HG02798 (cell line): Measurements from ENCODE around the gene NPAS1.
"Not testable (repeated sequence)": the region's sequence is repeated elsewhere in the genome, so short reads cannot be mapped to it uniquely, and the experiment has no call there.

ENCODE experiments used
- ATAC-seq: cut with Tn5 transposase; IDR thresholded peaks from one replicate; pipeline ENCODE4 v1.9.1; 2021; ENCODE audit warnings: mild to moderate bottlenecking; ENCODE audit not compliant: unreplicated experiment, poor library complexity

NPAS1 gene

DNA sequence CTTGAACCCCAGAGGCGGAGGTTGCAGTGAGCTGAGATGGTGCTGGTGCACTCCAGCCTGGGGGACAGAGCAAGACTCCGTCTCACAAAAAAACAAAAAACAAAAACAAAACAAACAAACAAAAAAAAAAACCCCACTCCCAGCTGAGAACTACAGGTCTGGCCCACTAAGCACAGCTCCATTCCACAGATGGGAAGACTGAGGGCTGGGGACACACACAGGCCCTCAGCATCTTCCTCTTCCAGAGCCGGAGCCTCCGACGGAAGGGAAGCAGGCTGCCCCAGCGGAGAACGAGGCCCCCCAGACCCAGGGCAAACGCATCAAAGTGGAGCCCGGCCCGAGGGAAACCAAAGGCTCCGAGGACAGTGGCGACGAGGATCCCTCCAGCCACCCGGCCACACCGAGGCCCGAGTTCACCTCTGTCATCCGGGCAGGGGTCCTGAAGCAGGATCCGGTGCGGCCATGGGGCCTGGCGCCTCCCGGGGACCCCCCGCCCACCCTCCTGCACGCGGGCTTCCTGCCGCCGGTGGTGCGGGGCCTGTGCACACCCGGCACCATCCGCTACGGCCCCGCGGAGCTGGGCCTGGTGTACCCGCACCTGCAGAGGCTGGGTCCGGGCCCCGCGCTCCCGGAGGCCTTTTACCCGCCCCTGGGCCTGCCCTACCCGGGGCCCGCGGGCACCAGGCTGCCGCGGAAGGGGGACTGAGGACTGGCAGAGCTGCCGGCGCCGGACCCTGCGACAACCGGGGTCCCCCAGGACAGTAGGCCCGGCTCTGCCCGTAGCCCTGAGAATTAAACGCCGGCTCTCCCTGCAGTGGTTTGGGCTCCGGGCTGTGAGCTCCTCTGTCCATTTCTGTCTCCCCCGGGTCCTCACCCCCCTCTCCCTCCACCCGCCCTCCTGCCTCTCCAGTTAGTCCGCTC lies 25.6 kb downstream of the NPAS1 start:
- no peak for ATAC-seq

DNA sequence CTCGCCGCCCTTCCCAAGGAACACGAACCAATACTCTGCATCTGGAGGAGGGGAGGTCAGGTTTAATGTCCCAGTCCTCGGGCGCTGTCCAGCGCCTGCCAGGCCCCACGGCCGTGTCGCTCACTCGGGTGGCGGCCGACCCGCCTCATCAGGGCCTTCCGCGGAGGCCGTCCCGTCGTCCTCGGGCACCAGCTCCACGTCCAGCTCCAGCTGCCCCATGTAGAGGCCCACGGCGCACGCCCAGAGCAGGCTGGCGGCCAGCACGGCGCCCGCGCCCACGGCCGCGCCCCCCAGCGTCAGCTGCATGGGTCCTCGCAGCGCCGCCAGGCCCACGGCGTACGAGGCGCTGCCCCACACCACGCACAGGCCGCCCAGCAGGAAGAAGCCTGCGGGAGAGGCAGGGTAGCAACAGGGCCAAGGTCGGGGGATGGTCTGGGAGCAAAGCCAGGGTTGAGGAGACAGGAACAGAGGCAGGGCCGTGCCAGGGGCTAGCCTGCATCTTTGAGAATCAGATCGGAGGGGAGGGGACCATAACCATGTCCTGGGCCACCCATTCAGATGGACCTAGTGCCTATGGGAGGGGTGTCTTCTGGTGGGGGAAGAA lies 26.3 kb downstream of the NPAS1 start:
- no peak for ATAC-seq

DNA sequence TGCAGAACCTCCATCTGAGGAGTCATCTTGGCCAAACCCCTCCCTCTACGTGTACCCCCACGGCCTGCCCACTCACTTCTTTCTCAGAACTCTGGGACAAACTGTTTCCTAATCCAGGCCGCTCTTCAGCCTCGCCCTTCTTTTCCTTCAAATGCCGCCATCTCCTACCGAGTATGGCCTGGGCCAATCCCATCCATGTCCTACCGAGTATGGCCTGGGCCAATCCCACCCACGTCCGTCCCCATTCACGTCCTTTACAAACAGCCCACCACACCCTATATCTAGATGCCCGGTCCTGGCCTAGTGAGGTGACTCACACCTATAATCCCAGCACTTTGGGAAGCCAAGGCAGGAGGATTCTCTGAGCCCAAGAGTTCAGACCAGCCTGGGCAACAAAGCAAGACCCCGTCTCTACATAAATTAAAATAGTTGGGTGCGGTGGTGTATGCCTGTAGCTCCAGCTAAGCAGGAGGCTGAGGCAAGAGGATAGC lies 27.7 kb downstream of the NPAS1 start:
- ATAC-seq = no peak

DNA sequence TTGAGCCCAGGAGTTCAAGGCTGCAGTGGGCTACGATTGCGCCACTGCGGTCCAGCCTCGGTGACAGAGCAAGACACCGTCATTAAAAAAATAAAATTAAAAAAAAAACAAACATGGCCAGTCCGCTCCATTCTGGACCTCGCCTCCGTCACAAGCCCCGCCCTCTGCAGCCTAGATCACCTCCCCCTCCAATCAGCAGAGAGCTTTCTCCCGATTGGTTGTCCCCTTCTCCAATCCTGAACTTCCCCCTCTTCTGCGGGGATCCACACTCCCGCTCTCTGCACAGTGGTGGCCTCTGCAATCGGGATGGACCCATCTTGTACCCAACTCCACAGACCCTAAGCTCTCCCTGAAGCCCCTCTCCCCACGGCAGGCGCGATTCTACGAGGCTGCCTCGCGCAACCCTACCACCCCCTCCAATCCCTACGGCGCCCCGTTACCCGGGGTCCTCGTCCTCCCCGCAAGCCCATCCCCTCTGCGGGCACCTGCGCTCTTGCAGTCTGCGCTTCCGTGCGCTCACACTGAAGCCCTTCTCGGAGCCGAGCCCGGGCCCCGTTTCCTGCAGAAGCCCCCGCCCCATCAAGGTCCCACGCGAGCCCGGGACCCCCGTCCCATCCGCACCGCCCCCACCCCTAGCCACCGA lies 28.2 kb downstream of the NPAS1 start:
- ATAC-seq = peak; percentile 45

DNA sequence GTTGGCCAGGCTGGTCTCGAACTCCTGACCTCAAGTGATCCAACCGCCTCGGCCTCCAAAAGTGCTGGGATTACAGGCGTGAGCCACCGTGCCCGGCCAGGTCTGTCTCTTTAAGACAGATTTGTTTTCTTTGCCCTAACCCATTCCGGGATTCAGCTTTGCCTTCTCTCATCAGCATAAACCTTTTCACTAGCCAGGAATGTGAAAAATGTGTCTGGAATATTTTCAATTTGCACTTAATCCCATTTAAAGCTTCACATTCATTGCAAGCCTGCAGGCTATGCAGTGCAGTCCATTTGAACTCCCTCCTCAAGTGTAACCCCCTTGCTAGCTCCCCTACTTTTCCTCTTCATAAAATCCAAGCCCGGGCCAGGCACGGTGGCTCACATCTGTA lies 29.7 kb downstream of the NPAS1 start:
- ATAC-seq = no peak

DNA sequence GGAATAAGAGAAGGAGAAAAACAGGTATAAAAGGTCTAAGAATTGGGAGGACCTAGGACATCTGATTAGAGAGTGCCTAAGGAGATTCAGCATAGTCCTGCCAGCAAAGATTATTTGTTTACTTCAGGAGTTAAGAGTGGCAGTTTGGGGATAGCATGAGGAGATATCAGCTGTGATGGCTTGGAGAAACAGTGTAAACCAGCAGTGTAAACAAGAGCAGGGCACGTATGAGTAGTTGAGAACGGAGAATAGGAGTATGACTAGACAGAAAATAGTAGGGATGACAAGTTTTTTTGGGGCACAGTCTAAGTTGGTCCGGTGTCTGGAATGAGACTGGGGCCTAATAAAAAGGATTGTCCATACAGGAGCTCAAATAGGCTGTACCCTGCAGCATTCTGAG lies 30.9 kb downstream of the NPAS1 start:
- ATAC-seq = not testable (repeated sequence)

DNA sequence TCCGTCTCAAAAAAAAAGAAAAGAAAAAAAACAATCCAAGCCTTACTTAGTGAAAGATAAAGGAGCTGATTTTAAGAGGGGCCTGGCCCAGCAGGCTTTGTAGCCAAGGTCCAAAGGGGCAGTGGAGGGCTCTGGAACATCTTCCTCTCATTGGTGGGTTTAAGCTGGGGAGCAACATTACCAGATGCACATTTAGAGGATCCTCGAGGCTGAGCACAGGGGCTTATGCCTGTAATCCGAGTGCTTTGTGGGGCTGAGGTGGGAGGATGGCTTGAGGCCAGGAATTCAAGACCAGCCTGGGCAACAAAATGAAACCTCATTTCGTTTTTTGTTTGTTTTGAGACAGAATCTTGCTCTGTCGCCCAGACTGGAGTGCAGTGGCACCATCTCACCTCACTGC lies 36.8 kb downstream of the NPAS1 start:
- no peak for ATAC-seq

DNA sequence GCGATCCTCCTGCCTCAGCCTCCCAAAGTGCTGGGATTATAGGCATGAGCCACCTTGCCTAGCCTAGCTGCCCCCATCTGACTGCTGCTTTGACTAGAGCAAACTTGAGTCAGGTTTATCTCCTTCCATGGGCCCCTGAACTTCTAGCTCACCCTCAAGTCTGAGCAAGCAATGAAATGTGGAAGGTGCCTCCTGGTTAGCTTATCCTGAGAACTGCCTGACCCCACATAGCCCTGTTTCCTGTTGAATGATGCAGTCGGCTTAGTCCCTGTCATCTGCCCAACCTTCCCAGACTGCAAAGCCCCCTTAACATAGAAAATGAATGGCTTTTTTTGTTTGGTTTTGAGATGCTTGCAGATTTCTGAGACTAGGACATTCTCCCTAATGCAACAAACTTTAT lies 37.7 kb downstream of the NPAS1 start:
- no peak for ATAC-seq

DNA sequence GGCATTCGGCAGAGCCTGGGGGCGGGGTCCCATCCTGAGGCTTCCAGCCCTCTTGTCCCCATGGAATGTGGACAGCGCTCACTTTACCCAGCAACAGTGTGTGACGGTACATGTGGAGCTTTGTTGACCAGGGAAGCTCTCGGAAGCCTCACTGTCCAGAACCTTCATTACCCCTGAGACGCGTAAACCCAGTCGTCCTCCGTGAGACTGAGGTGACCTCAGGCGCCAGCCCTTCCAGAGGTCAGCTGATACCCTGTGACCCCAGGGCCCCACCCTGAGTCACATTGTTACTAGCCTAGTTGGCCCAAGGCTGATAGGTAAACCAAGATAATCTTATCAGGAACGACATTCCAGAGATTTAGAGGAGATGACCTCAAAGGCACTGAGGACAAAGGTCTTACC lies 39.0 kb downstream of the NPAS1 start:
- ATAC-seq = no peak

DNA sequence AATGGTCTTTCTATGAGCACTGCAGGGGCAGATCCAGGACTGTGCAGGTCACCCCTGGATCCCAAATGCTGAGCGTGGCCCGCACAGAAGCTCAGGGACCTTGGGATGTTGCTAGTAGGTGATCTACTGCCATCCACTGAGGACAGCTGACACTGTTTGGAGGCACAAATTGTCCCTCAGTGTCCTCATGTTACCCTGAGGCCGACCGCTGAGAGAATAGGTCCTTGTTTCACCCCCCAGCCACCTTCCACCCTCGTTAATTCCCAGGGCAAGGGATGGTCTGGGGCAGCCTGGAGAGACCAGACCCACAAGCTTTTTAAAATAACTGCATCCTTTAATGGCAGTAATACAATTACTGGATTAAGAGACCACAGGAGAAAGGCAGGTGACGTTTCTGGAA lies 44.2 kb downstream of the NPAS1 start:
- ATAC-seq = no peak

DNA sequence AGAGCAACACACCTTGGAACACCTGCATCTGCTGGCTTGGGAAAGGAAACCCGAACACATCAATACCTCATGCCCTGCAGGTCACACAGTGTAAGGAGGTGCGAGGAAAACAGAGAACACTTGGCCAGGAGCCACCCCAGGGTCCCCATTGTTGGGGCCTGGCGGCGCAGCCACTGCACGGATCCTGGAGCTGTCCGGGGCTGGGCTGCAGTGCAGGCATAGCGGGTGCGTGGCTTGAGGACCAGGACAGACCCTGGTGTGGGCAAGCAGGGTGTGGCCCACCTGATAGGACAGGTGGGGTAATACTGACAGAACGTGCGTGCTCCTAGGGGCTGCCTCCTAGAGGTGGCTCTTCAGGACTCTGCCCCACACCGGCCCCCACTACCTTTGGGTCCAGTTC lies 45.6 kb downstream of the NPAS1 start:
- ATAC-seq = no peak

DNA sequence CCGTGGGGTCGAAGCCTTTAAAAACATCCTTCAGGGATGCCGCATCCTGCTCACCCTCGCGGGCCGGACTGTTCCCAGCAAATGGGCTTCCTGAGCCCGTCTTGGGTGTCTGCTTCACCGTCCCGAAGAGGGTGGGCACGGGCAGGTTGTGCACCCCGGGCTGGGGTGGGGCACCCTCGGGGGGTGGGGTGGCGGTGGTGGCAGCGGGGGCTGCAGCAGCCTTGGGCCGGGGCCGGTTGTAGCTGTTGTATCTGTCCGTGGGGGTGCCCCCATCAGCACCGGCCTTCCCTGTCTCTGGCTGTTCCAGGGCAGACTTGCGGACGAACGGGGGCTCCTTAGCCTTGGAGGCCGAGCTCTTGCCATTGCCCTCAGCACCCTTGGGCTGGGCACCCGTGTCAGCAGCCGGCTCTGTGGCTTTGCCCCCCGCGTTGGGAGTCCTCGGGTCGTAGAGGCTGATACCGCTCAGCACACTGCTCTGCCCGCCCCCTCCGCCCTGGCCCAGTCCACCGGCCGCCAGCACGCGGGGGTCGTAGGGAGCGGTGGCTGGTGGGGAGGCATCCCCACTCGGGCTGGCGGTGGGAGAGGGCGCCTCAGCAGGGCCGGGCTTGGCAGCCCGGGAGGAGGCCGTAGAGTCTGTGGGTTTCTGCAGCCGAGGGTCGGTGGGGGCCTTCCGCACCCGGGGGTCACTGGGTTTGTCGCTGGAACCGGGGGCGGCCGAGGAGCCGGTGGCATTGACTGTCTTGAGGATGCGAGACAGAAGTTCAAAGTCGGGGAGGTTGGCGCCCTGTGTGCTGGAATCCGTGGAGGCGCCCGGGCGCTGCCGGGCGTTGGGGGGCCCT lies 47.0 kb downstream of the NPAS1 start:
- no peak for ATAC-seq

DNA sequence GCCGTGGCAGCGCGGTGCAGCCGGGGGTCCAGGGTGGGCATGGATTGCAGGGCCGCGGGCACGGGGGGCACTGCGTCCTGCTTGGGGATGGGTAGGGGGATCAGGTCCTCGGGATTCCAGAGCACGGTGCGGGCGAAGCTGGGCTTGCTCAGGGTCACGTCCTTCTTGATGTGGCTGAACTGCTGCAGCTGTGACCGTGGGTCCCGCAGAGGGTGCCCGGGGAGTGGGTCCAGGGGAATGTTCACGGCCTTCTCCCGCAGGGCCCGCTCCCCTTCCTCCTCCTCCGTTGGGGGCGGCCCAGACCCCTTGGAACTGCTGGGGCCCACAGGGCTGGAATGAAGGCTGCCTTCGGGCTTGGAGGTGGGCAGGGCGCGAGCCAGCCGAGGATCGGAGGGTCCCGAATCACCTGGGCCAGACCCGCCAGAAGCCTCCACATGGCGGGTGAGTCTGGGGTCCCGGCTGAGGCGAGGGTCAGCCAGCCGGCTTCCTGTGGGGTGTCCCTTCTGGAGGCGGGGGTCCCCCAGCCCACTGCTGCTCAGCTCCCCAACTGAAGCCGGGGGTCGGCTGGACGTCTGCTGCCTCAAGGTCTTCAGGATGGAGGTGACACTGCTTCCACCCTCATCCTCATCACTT lies 47.7 kb downstream of the NPAS1 start:
- no peak for ATAC-seq

DNA sequence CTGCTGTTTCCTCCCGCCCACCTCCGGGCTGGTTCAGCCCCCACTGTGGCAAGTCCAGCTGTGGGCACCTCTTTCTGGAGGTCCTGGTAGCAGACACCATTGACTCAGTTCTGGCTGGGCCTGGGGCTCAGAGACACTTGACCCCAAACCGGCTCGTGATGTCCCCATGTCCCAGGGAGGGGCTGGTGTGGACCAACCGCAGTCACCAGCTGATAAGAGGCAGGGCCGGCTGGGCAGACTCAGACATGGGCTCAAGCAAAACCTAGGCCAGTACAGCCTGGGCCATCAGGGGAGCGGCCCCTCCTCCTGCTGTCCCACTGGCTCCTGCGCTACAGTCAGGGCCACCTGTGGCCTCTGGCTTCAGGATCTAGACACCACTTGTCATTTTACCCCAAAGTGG lies 48.6 kb downstream of the NPAS1 start:
- no peak for ATAC-seq

DNA sequence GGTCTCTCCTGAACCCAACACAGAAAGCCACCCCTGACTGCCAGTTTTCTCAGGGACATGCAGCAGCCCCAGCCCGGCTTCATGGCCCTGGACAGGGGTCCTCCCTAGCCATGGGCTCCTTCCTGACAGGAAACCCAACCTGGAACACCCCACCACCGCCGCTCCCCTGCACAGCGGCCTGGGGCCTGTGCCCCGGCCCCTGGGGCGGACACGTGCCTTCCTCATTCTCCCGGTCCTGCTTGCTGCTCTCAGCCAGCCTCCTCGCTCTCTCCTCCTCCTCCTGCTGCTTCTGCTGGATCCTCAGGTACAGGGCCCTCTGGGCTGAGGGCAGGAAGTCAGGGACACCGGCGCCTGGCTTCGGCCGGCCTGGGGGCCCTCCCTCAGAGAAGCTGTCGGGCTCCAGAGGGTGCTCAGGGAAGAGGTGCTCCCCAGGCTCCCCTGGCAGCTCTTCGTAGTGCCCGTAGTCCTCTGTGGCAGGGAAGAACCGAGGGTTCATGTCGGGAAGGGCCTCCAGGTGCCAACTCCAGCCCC lies 49.3 kb downstream of the NPAS1 start:
- no peak for ATAC-seq

DNA sequence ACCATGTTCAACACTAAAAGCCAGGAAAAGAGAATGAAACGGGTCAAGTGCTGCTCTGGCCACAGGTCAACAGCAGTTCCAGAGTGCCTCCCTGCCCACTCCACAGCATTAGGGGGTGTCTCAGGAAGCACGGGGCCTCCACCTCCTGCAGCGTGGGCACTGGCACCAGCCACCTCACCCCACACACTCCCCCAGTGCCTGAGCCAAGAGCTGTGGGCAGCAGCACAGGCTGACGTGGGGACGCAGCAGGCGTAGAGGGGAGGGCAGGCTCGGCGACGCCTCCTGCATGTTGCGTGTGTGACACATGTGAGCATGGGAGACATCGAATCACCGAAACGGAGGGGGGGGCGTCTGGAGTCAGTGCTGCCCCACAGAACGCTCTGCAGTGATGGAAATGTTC lies 50.2 kb downstream of the NPAS1 start:
- ATAC-seq = no peak

DNA sequence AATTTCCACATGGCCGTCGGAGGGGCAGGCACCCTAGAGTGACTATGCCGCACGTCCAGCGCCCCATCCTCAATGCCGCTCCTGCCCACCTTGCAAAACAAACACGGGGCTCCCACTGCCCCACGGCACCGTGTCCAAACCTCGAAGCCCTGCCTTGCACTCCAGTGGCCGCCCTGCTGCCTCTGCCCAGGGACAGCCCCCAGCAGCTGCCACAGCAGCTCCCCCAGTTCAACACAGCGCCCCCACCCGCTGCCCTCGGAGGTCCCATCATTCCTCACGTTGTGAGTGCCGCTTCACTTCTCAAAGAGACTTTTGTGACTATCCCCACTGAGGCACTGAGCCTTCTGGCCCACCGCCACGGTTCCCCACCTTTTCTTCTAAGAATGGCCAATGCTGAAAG lies 51.1 kb downstream of the NPAS1 start:
- ATAC-seq = no peak

DNA sequence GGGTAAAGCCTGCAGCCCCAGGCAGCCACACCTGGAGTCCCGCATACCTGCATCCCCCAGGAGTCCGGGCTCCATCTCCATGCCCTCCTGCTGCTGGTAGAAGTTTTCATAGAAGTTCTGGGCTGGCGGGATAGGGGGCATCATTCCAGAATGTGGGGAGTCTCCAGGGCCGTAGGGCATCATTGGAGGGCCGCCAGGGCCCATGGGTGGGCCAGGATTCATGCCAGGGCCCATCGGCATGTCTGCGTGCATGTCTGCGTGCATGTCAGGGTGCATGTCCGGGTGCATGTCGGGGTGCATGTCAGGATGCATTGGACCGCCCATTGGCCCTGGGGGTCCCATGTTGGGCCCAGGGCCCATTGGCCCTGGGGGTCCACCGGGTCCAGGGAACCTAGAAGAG lies 52.1 kb downstream of the NPAS1 start:
- ATAC-seq = no peak

DNA sequence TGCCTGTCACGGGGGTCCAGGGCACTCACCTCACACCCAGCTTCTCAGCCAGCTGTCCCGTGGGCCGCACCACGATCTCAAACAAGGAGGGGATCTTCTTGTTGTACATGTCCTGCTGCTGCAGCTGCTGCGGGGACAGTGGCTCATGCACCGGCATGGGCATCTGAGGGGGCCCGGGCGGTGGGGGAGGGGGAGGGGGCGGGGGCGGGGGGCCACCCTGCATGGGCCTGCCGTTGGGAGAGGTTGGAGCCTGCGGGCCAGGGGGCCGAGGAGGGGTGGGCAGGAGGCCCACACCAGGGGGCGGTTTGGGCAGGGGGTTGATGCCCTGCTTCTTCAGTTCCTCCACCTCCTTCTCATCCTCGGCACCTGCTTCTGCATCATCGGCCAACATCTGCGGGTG lies 52.7 kb downstream of the NPAS1 start:
- ATAC-seq = no peak

DNA sequence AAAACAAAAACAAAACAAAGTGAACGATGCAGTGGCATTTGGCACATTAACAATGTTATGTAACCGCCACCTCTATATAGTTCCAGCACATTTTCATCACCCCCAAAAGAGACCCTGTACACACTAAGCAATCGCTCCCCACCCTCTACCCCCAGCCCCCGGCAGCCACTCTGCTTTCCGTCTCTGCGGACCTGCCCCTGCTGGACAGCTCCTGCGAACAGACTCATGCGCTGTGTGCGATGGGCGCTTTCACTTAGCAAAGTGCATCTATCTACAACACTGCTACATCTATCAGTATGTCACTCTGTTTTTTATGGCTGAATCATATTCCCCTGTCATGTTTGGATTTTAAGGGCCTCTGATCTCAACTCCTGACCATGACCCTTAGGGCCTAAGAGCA lies 53.9 kb downstream of the NPAS1 start:
- no peak for ATAC-seq
